COLO829 (cell line): Measurements from ENCODE around the gene NAV2.

Experiments used
- DNase-seq: peaks from one replicate; pipeline ENCODE4 v3.0.0; 2012; ENCODE audit warnings: low spot score

Gene NAV2

DNA sequence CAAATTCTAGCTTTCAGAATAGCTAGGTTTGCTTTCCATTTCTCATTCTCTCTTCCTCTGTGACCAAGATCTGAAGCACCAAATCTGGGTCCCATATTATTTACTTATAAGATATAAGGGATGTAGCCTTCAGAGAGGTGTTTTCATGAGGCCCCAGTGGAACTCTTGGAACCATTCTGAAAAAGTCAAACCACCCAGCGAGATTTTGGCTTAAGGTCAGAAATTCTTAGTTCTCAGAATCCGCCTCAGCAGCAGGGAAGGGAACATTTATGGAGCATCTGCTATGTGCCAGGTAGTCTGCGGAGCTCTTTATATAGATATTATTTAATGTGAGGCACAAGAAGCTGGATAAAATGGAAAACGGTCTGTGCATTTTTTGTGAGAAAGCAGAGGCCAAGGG lies 6.3 kb downstream of the NAV2 start:
- DNase-seq, result no peak

DNA sequence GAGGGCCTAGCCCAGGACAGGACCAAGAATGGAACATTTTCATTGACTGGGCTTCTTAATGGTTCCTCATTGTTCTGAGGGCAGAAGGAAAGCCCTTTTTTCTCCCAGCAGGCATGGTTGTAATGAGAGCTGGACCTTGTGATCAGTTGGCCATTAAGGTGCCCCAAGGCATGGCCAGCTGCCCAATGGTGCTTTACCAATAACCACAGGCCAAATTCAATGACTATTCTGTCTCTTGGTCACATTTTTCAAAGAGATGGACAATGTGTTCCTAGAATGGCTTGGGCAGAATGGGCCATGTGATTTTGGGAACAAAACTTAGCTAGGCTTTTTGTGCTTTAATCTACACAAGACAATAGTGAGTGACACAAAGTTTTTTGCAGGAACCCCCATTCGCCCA lies 7.3 kb downstream of the NAV2 start:
- peak; percentile 40 for DNase-seq

DNA sequence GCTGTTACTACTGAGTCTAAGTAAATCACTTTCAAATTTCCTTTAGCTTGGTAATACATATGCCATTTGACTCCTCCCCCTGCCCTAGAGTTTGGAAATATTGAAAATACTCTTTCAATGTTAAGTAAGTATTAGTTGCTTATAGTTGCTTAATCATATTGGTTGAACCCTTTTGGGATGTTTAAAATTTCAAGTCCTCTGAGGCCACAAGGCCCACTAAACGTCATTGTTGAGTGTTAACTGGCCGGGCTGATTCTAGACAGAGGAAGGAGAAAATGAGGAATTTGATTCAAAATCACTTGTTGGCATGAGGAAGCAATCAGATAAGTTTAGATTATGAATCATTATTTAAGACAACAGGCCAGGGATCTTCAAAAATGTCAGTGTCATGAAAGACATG lies 8.5 kb downstream of the NAV2 start:
- DNase-seq, result no peak

DNA sequence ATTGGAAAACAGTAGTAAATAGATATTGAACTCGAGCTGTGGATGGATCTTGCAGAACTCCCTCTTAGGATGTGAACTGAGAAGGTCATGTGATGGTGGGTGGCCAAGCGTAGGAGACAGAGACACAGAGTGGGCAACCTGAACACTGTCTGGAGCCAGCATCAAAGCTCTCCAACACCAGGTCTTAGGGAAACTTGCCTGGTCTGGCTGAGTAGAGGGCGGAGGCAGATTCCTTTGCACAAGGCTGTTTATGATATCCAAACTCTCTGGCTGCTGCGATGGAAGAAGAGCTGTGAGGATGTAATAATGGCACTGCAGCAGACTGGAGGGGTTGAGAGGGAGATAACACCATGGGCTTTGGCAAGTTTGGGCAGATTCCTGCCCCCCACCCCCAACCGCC lies 10.1 kb downstream of the NAV2 start:
- DNase-seq, result no peak

DNA sequence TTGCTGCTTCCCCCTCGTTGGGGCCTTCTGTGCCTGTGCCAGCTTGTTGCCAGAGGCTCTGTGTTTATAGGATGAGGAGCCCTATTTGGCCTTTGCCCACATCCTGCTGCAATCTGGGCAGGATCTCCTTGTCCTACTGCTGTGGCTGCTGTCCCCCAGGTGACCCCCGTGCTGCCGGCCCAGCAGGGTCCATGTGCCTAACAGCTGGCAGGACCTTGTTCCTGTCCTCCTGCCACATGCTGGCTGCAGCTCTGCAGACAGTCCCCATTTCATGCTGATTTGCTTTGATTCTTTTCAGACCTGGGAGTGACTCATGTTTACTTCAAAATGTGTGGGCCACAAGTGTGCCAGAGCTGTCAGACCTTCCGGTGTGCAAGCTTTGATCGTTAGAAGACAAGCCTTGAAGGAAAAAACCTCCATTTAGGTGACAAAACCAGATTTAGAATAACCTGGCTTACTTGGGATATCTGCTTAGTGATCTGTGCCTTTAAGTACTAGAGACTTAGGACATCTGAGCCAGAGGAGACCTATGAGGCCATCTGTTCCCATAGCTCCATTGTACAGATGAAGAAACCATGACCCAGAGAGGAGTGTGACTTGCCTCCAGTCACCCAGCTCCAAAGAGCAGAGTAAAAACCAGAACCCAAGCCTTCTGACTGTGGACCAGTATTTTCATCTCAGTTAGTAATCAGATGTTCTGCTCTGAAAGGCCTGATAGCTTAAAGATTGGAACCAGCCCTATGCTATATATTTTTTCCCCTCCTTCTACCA lies 11.1 kb downstream of the NAV2 start:
- peak; percentile 37 for DNase-seq

DNA sequence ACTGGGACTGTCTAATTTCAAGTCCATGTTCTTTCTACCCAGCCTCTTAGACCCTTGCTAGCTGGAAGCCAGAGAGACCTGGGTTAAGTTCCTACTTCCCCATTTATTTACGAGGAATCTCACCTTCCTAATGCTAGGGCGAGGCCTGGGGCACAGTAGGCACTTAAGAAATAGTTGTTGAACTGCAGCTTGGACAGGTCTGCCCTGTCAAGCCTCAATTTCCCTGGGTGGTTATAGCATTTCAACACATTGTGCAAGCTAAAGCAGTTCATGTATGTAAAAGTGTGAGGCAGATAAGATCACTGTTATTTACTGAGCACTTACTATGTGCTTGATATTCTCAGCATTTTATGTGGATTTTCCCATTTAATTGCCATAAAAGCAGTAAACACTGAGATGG lies 12.1 kb downstream of the NAV2 start:
- DNase-seq, result no peak

DNA sequence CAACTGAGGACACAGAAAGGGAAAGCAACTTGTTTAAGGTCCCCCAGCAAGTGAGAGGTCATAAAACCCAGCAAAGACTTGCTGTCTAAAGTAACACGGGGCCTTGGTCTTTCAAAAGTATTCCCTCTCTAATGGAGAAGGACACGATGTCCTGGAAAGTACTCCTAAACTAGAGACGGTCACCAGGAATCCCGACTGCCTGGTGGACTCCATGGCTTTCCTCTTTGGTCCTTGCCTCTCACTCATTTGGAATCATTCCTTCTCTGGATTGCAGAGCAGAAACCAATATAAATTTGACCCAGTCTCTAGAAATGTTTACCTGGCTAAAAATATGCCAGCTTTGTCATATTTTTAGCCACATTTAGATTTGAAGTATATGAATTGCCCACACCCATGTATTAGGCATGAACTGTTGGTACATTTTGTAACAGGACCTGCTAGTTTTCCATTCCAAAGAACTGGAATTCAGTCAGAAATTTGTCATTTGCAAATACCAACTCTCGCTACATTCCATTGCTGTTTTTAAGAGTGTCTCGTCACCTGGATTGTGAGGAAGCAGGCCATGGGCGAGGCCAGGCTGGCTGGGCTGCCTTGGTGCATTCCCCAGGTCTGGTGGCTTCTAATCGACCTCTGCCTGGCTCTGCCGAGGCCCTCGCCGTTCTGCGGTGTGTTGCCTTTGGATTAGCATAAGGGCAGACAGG lies 12.9 kb downstream of the NAV2 start:
- no peak for DNase-seq

DNA sequence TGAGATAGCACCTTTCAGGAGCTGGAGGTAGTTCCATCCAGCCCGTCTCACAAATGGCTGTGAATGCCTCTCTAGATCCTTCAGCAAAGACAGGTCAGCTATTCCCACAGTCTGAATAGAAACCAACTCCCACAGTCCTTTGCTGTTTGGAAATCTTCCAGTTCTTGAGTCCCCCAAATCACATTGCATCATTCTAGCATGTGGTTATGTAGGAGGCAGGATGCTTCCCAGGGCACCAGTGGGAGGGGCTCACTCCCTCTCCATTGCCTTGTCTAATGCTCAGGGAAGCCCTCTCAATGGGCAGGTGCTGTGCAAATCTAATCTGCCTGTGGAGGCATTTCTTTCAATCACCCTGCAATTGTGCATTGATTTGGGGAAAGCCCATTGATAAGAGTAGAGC lies 14.6 kb downstream of the NAV2 start:
- no peak for DNase-seq

DNA sequence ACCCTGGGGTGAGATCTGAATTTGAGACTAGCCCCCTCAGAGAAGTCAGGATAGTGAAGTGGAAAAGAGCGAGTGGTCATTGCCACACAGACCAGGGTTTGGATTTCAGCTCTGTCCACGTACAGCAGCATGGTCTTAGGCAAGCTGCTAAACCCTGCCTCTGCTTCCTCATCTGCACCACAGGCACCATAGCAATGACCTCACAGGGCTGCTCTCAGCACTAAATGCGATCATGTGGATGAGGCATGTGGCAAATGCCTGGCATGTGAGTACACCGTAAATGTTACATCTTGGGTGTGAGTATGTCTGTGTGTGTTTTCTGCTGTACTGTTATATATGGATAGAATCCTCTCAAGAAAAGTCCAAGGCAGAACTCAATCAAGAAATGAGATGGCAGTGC lies 15.8 kb downstream of the NAV2 start:
- no peak for DNase-seq

DNA sequence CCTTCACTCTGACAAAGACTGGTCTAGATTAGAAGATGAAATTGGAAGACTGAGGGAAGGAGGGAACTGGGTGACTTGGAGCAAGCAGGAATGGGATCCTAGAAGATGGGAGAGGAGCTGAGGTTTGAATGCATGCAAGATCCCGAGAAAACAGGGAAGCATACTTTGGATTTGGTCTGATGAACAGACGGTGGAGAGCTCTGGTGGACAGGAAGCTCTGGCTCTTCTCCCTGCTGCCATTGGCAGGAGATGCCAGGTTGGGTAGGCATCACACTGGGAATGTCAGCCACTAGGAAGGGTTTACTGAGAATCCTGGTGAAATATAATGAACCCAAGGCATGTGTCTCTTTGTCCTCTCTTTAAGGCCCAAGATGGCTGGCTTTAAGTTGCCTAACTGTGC lies 16.5 kb downstream of the NAV2 start:
- DNase-seq, result no peak

DNA sequence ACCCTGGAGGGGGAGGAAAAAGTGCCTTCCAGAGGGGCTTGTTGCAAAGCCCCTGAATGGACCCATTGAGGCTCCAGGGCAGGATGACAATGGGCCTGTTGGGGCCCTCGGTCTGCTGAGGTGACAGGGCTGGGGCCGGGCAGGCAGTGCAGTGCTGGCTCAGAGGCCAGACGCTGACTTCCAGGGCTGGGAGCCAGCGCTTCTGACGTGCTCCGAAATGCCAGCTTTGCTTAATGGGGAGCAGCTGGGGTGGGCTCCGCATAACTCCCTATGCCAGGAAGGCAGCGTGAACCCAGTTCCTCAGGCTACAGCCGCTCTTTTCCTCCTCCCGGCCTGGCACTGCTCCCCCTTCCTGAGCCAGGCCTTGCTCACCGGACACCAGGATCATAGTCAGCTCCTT lies 17.7 kb downstream of the NAV2 start:
- DNase-seq, result no peak

DNA sequence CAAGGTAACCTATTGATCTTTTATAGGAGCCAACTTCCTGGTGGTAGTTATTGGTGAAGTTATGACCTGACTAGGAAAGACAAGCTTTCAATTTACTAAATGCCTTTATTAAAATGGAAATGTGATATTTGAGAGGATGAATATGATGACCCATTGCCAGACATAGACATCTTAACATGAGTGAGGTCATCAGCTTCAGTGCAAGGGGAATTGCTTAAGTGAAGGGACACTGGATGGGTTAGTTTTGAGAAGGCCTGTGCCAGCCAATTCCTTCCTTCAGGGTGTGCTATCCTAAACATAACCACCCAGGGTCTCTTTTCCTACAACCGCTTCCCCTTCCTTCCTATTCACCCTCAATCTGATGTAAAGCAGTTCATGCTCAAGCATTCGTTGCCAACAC lies 21.5 kb downstream of the NAV2 start:
- DNase-seq, result no peak

DNA sequence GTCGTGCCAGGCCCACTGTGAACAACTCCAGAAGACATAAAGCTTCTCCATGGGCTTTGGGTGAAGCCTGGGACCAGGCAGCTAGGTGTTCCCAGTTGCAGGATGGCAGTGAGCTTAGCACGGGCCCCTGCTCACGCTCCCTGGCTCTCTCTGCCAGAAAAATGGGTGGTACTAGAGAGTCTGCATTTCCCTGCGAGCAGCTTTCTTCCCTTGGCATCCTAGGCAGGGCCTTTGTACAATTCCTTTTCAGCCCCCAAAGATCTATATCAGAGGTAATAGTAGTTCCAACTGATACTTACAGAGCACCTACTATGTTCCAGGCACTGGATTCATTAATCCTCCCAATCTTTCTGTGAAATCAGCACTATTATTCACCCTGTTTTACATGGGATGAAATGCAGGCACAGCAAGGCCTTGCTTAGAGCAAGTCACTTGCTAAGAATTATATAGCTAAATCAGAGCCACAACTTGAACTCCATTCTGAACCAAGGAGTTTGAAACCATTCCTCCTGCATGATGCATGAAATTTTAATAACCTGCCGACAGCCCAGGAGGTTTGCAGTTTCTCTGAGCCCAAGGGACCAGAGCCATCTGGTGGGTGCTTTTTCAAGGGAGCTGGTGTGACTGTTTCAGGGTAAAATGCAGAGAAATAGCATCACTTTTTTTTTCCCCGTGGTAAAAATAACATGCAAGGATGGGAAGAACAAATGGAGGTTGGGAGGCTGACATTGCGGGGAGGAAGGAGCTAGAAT lies 22.7 kb downstream of the NAV2 start:
- DNase-seq, result no peak

DNA sequence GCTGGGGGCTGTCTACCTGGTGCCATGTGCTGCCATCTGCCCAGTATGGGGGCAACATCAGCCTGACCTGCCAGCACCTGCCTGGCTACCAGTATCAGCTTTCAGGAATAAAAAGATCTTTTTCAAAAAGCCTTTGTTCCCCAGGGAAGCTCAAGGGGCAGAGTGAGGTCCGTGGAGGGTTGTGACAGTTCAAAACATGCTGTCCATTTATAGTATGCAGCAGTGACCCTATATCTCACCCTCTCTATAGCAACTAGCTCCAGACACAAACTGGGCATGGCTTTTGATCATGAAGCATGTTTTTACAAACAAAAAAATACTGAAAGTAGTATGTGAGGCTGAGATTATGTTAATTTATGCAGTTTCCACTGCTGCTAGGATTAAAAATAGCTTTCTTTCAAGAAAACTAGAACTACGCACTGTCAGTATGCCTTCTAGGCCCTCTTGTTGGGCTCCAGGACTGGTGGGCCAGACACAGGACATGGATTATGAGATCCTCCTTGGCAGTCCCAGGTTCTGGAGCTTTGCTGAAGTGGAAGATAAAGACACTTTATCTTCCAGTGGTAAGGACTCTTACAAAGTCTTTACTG lies 23.4 kb downstream of the NAV2 start:
- DNase-seq, result no peak

DNA sequence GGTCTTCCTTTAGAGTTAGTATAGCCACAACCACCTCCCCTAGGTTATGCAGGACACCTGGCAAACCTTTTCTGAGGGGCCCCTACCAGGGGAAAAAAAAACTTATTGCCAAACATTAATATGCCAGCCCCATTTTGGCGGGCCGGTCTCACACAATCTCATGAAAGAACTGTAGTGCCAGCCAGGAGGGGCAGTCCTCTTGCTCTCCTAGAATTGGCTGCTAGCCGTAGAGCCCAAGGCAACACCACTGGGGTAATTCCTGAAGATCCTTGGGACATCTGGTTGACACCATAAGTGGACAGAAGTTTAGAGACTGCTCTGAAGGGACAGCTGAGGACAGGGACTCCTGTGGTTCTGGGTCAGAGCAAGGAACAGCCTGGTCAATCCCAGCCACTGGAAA lies 24.2 kb downstream of the NAV2 start:
- DNase-seq, result no peak

DNA sequence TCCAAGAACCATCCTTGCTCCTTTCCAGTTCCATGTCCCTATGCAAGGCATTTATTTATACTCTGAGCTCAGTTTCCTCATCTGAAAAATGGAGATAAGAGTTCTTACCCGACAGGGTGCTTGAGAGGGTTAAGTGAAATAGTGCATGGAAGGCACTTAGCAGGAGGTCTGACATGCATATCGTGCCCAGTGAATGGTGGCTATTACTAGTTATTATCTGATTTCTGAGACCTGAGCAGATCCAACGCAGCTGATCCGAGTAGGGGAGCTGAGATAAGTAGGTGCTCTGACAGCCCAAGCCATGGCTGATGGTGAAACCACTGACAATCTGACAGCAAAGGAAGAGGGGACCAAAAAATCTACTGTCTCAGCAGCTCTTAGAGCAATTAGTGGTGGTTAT lies 24.9 kb downstream of the NAV2 start:
- no peak for DNase-seq

DNA sequence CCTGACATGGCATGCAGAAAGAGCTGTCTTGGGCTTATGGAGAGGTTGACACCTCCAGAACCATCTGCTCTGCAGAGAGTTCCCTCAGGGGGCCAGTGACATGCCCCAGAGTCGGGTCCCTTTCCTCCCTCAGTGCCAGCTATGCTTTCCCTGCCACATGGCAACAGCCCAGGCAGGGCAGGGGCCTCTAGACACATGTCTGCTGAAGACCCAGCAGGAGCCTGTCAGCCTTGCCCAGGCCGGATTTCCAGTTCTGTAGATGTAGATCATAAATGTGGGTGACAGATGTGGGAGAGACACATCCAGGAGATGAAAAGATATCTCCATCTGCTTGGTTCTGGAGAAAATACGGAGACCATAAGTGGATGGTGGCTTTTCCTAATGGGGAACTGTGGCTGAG lies 25.5 kb downstream of the NAV2 start:
- no peak for DNase-seq

DNA sequence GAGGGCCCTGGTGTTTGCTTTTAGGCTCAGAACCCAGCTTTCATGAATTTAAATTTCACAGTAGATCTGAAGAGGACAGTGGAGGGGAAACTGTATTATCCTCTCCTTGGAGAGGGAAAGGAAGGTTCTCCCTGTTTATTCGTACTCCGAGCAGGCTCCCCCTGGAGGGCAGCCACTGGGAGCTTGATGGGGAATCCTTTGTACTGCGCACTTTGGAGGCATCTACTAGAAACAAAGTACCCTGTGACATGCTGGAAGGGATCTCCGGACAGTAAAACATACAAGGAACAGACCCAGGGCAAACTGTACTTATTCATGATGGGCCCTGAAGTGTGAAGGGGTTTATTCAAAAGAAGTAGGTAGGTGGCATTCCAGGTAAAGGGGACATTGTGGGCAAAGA lies 27.2 kb downstream of the NAV2 start:
- DNase-seq, result peak; percentile 40

DNA sequence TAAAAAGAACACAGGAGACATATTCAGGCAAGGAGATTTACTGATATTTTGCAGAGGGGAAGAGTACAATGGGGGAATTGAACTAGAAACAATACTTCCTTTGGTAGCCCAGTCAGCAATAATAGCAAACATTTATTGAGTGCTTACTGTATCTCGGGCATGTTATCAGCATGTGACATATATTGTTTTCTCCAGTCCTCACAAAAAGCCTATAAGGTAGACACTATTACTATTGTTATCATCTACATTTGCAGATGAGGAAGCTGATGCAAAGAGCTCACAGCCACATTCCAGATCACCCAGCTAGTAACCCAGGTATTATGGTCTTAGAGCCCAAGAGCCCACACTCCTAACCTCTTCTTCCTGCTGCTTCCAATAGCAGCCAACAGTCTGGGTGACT lies 27.9 kb downstream of the NAV2 start:
- DNase-seq, result peak; percentile 12

DNA sequence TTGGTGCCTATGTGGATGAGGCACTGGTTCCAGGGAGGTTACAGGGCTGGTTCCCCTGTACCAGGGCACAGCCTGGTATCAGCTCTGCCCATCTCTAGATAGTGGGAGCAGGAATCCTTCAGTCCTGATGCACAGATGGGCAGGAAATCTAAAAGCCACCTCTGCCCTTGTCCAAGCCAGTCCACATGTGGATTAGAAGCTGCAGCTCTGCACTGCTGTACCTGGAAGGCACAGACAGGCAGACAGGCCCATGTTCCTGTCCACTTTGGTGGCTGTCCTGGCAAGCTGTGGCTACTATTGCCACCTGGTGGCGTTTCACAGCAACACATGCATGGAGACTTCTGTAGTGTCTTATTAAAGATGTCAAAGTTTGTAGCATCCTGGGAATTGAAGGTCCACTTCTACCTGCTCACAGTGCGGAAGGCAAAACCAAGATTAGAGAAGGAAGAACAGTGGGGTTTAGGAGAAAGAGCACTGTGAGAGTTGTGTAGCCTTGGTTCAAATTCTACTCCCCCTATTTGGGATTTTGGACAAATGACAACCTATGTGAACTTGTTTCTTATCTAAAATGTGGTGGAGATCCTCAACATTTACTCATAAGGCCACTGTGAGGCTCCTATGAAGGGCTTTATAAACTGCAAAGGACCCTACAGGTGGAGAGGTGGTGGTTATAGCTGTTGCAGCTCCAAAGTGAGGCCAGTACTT lies 30.1 kb downstream of the NAV2 start:
- peak; percentile 50 for DNase-seq

DNA sequence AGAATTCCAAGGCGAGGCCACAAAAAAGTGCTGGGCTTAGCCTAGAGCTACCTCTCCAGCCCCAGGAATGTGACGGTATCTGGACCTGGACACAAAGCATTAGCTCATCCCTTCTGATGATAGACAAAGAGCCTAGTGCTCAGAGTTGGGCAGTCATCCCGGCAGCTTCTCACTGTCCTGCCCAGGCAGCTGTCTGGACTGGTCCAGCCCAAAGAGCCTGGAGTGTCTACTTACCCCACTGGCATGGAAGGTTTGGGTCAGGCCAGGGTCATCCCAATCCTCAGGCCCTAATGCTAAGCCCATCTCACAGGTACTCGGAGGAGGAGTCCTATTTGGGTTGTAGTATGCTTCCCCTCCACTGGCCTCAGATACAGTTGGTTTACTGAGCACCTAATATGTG lies 31.0 kb downstream of the NAV2 start:
- DNase-seq, result no peak

DNA sequence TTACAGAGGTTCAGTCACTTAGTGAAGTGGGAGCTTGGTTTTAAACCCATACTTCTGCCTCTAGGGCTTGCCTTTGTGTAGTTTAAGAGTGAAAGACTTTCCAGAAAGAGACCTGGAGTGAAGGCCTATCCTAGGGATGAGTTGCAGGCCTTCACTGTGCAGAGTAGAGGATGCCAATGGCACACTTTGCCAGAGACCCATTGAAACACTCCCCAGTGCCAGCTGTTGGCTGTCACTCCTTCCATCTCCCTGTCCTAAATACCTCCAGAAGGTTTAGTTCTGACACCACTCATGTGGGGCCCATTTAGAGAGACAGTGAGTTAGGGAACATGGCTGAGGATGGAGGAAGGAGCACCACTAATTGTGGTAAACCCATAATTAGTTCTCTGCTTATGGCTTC lies 31.5 kb downstream of the NAV2 start:
- DNase-seq, result no peak
